Stimulated activated naive CD4-positive, alpha-beta T cell treated with Interleukin-2 at 50 U/mL for 16 hours (primary cell): ENCODE measurements around the gene MUC5B.
"Not testable (repeated sequence)": the region's sequence is repeated elsewhere in the genome, so short reads cannot be mapped to it uniquely, and the experiment has no call there.

Experiments used
- DNase-seq: peaks from one replicate; lab custom pipeline; 2025; lab: John Stamatoyannopoulos, UW

Gene MUC5B, protein sequence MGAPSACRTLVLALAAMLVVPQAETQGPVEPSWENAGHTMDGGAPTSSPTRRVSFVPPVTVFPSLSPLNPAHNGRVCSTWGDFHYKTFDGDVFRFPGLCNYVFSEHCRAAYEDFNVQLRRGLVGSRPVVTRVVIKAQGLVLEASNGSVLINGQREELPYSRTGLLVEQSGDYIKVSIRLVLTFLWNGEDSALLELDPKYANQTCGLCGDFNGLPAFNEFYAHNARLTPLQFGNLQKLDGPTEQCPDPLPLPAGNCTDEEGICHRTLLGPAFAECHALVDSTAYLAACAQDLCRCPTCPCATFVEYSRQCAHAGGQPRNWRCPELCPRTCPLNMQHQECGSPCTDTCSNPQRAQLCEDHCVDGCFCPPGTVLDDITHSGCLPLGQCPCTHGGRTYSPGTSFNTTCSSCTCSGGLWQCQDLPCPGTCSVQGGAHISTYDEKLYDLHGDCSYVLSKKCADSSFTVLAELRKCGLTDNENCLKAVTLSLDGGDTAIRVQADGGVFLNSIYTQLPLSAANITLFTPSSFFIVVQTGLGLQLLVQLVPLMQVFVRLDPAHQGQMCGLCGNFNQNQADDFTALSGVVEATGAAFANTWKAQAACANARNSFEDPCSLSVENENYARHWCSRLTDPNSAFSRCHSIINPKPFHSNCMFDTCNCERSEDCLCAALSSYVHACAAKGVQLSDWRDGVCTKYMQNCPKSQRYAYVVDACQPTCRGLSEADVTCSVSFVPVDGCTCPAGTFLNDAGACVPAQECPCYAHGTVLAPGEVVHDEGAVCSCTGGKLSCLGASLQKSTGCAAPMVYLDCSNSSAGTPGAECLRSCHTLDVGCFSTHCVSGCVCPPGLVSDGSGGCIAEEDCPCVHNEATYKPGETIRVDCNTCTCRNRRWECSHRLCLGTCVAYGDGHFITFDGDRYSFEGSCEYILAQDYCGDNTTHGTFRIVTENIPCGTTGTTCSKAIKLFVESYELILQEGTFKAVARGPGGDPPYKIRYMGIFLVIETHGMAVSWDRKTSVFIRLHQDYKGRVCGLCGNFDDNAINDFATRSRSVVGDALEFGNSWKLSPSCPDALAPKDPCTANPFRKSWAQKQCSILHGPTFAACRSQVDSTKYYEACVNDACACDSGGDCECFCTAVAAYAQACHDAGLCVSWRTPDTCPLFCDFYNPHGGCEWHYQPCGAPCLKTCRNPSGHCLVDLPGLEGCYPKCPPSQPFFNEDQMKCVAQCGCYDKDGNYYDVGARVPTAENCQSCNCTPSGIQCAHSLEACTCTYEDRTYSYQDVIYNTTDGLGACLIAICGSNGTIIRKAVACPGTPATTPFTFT (N-terminal part only)

DNA sequence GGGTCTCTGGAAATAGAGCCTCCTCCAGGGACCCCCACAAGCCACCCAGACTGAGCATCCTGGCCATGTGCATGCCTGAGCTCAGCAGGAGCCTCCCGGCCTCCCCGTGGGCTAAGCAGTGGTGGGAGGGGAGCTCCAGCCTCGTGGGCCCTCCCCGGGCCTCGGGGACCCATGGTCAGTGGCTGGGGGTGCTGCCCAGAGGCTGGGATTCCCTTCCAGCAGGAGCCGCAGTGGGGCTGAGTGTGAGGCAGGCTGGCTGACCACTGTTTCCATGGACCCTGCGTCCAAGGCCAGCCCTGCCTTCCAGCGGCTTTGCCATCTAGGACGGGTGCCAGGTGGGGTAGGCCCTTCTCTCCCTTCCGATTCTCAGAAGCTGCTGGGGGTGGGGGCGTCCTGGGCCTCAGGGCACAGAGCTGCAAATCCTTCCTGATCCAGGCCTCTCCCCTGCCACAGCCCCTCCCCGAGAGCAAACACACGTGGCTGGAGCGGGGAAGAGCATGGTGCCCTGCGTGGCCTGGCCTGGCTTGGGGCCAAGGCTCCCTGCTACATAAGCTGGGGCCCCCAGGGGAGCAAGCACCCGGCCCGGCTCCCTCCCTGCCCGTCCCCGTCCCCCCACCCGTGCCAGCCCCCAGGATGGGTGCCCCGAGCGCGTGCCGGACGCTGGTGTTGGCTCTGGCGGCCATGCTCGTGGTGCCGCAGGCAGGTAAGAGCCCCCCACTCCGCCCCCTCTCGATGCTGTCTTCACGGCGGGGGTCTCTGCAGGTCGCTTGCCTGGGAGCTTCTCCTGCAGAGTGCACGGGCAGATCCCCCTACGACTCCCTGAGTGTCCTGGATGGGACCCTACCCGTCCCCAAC, at the start of gene MUC5B:
Gene MUC5B (plus strand): TSS at position 576 of the 855 bp plus-strand sequence. CDS start 58 bp downstream, at position 634.
- DNase-seq: no peak

DNA sequence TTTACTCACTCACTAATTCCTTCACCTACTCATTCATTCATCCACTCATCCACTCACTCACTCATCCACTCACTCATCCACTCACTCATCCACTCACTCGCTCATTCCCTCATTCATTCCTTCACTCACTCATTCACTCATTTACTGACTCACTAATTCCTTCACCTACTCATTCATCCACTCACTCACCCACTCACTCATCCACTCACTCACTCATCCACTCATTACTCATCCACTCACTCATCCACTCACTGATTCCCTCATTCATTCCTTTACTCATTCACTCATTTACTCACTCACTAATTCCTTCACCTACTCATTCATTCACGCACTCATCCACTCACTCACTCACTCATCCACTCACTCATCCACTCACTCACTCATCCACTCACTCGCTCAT, 49.5 kb upstream of the MUC5B start:
- DNase-seq: not testable (repeated sequence)

DNA sequence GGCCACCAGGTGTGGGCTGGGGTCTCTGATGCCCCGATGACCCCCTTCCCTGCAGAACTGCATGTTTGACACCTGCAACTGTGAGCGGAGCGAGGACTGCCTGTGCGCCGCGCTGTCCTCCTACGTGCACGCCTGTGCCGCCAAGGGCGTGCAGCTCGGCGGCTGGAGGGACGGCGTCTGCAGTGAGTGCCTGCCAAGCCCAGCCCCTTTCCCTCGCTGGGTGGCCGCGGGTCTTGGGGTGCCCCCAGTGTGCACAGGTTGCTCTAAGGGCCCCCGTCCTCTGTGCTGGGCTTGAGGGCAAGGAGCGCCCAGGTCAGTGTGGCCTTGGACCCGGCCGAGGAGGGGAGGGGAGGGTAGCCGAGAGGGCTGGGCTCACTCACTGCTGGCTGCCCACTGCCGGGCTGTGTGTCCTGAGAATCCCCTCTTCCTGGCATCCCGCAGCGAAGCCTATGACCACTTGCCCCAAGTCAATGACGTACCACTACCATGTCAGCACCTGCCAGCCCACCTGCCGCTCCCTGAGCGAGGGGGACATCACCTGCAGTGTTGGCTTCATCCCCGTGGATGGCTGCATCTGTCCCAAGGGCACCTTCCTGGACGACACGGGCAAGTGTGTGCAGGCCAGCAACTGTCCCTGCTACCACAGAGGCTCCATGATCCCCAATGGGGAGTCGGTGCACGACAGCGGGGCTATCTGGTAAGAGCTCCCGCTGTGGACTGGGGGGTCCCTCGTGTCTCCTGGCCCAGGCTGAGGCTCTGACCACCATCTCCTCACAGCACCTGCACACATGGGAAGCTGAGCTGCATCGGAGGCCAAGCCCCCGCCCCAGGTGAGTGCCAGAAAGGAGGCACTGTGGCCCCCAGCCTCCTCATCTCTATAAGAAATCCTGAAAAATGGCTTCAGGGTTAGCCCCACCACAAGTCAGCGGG, 48.2 kb upstream of the MUC5B start:
- DNase-seq: no peak

DNA sequence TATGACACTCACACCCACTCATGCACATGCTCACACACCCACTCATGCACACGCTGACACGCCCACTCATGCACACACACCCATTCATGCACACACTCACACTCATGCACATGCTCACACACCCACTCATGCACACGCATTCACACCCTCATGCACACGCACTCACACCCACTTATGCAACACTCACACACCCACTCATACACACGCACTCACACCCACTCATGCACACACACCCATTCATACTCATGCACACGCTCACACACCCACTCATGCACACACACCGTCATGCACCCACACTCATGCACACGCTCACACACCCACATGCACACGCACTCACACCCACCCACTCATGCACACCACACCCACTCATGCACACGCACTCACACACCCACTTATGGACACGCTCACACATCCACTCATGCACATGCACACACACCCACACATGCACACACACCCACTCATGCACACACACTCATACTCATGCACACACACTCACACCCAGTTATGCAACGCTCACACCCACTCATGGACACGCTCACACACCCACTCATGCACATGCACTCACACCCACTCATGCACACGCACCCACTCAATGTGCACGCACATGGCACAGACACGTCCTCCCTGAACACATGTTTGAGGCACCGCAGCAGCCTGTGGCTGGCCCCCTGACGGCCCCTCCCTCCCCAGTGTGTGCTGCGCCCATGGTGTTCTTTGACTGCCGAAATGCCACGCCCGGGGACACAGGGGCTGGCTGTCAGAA, 47.2 kb upstream of the MUC5B start:
- no peak for DNase-seq

DNA sequence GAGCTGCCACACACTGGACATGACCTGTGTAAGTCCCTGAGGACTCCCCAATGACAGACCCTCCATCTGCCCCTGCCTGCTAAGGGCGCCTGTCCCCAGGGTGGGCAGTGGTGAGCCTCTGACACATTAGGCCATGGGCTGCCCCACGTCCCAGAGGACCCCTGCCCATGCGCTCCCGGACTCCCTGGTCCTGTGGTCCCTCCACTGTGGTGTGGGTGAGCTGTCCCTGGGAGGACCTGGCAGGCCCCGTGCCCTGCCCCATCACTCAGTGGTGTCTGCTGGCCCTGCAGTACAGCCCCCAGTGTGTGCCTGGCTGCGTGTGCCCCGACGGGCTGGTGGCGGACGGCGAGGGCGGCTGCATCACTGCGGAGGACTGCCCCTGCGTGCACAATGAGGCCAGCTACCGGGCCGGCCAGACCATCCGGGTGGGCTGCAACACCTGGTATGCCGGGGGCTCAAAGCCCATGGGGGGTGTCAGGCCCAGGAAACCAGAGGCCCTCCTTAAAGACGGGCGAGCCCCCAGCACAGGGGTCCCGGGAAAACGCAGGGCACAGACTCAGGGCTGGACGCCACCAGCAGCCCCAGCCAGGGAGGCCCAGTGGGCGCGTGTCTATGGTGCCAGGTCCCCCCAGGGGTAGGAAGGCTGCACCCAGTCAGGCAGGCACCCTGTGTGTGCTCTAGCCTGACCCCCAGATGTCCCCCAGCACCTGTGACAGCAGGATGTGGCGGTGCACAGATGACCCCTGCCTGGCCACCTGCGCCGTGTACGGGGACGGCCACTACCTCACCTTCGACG, 46.4 kb upstream of the MUC5B start:
- DNase-seq: no peak

DNA sequence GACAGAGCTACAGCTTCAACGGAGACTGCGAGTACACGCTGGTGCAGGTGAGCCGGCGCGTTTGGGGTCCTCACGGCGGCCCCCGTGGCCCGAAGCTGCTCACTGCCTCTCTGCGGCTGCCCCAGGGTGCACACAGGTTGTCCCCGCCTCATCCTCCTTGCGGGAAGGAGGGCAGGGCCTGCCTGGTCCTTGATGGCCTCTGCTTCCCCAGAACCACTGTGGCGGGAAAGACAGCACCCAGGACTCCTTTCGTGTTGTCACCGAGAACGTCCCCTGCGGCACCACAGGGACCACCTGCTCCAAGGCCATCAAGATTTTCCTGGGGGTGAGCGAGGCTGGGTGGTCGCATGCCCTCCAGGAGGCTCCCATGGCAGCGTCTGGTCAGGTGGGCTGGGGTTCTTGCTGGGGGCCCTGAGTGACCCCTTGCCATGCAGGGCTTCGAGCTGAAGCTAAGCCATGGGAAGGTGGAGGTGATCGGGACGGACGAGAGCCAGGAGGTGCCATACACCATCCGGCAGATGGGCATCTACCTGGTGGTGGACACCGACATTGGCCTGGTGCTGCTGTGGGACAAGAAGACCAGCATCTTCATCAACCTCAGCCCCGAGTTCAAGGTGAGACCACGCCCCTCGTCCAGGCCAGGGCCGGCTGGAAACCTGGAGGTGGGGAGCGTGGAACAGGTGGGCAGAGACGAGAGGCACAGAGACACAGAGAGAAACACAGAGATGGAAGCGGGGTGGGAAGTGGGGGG, 45.7 kb upstream of the MUC5B start:
- no peak for DNase-seq

DNA sequence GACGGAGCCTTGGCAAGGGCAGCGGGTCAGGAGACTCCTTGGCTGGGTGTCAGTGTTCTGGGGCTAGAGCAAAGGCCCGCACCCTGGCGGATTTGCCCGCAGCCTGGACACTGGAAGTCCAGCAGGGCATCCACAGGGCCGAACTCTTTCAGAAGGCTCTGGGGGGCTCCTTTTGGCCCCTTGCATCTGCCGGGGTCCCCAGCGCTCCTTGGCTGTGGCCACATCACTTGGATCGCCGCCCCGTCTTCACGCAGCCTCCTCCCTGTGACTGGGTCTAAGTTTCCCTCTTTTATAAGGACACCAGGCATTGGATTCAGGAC, 45.1 kb upstream of the MUC5B start:
- no peak for DNase-seq

DNA sequence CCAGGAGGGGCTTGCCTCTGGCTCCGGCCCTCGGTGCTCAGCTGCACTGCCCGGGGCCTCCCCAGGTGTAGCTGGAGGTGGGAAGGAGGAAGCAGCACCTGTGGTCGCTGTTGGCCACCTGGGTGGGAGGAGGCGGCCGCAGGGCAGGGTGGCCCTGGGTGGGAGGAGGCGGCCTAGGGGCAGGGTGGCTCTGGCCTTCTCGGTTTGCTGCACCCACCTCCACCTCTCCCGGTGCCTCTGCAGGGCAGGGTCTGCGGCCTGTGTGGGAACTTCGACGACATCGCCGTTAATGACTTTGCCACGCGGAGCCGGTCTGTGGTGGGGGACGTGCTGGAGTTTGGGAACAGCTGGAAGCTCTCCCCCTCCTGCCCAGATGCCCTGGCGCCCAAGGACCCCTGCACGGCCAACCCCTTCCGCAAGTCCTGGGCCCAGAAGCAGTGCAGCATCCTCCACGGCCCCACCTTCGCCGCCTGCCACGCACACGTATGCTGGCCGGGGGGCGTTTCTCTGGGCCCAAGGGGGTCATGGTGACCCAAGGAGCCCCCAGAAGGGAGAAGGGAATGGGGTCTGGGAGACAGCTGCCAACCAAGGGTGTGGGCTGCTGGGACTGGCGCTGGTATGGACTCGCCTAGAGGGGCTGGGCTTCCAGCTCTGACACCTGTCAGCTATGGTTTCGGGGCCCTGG, 44.5 kb upstream of the MUC5B start:
- DNase-seq: no peak

DNA sequence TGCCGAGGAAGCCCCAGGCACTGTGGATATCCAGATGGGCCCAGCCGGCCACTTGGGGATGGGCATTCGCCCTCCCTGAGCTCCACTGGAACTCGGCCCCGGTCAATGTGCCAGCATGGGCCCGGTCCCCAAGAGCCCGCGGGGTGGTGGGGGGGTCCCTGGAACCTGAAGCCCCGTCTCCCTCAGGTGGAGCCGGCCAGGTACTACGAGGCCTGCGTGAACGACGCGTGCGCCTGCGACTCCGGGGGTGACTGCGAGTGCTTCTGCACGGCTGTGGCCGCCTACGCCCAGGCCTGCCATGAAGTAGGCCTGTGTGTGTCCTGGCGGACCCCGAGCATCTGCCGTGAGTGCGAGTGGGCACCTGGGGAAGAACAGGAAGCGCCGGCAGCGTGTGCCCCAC, 44.0 kb upstream of the MUC5B start:
- no peak for DNase-seq

DNA sequence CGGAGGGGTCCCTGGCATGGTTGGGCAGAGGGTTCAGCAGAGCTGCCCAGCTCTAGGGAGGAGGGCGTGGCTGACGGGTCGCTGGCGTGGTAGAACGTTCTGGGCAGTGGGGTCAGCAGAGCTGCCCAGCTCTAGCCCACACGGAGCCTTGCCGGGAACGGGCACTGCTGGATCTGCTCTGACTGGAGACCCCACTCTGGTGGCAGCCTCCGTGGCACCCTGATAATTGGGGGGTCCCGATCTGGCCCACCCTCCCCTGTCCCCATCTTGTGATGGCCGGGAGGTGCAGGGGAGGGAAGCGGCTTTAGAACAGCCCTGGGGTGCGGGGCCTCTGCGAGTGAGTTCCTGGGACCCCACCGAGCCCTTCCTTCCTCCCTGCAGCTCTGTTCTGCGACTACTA, 43.2 kb upstream of the MUC5B start:
- DNase-seq: no peak

DNA sequence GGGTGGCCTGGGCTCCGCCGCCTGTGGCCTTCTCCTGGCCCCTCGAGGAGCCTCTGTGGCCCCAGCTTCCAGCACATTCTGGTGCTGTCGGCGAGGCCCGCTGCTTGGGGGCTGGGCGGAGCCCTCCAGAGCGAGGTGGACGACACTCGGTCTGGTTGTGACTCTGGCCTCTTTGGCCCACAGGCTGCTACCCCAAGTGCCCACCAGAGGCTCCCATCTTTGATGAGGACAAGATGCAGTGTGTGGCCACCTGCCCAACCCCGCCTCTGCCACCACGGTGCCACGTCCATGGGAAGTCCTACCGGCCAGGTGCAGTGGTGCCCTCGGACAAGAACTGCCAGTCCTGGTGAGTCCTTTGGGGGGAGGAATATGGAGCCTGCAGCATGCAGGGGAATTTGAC, 42.7 kb upstream of the MUC5B start:
- no peak for DNase-seq

DNA sequence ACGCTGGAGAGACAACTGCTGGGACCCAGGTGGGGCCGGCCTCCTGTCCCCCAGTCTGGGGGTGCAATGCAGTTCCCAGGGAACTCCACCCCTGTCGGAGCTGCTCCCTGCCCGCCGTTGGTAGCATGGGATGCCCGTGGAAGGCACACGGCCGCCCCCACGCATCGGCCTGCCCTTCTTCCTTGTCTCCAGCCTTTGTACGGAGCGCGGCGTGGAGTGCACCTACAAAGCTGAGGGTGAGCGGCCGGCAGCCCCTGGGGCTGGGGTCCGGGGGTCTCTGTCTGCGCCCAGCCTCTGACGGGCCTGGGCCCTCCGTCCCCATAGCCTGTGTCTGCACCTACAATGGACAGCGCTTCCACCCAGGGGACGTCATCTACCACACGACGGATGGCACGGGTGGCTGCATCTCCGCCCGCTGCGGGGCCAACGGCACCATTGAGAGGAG, 41.9 kb upstream of the MUC5B start:
- no peak for DNase-seq

DNA sequence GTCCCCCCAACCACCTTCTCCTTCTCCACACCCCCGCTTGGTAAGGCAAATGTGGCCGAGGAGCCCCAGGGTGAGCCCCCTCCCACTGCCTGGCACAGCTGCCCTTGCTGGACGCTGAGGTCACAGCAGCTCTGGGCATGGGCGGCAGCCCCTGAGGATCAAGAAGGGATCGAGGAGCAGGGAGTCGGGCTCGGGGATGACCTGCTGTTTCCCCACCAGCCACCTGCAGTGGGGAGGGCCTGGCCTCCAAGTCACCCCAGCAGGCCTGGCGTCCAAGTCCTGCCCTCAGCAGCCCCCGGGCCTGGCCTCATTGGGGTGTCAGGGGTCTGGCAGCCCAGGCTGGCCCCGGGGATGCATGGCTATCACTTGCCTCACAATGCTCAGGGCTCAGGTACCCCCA, 41.4 kb upstream of the MUC5B start:
- DNase-seq: no peak

DNA sequence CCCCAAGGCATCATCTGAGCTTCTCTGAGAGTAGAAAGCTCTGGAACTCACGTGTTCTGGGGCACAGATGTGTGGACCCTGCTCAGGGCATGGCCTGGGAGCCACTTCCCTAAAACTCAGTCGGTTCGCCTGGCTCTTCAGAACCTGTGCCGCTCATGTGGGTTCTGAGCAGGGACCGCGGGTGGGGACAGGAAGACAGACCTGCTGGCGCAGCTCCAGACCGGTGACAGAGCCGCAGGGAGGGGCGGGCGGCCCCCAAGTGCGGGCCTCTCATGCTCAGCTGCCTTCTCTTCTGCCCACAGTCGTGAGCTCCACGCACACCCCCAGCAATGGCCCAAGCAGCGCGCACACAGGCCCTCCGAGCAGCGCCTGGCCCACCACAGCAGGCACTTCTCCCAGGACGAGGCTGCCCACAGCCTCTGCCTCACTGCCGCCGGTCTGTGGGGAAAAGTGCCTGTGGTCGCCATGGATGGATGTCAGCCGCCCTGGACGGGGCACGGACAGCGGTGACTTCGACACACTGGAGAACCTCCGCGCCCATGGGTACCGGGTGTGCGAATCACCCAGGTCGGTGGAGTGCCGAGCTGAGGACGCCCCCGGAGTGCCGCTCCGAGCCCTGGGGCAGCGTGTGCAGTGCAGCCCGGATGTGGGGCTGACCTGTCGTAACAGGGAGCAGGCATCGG, 40.9 kb upstream of the MUC5B start:
- DNase-seq: no peak

DNA sequence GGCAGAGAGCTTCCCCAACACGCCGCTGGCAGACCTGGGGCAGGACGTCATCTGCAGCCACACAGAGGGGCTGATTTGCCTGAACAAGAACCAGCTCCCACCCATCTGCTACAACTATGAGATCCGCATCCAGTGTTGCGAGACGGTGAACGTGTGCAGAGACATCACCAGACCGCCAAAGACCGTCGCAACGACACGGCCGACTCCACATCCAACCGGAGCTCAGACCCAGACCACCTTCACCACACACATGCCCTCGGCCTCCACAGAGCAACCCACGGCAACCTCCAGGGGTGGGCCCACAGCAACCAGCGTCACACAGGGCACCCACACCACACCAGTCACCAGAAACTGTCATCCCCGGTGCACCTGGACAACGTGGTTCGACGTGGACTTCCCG, 38.7 kb upstream of the MUC5B start:
- not testable (repeated sequence) for DNase-seq

DNA sequence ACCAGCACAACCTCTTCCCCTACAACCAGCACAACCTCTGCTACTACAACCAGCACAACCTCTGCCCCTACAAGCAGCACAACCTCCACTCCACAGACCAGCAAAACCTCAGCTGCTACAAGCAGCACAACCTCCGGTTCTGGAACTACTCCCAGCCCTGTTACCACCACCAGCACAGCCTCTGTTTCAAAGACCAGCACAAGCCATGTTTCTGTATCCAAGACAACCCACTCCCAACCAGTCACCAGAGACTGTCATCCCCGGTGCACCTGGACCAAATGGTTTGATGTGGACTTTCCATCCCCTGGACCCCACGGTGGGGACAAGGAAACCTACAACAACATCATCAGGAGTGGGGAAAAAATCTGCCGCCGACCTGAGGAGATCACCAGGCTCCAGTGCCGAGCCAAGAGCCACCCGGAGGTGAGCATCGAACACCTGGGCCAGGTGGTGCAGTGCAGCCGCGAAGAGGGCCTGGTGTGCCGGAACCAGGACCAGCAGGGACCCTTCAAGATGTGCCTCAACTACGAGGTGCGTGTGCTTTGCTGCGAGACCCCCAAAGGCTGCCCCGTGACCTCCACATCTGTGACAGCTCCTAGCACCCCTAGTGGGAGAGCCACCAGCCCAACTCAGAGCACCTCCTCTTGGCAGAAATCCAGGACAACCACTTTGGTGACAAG, 34.3 kb upstream of the MUC5B start:
- DNase-seq: not testable (repeated sequence)
